H1 (cell line): ENCODE data around the gene RELT. TPM values are rescaled to one million over a fixed set of nuclear protein-coding genes. Genes with fewer than 3 reads are reported as not detected.

ENCODE experiments used
- EP300 ChIP-seq, 2 experiments: IDR thresholded peaks; 1 replicate in 1 of 2; 2 replicates in 1 of 2; pipeline ENCODE4 v1.6.1; 2011 to 2012; ENCODE audit warnings: low read depth in 2 of 2, low read length in 2 of 2, mild to moderate bottlenecking in 2 of 2, borderline replicate concordance in 1 of 2, inconsistent platforms in 1 of 2, moderate library complexity in 1 of 2
- SRF ChIP-seq: IDR thresholded peaks from 2 replicates; pipeline ENCODE4 v1.6.1; 2011; ENCODE audit warnings: mild to moderate bottlenecking, low read depth, low read length, moderate library complexity
- polyA plus RNA-seq, 7 experiments: library from polyadenylated mRNA; depleted of rRNA in 3 of 7; stranded (reverse) in 5 of 7; unstranded in 2 of 7; fragments of >200 nt in 5 of 7; fragments of 200-250 nt in 2 of 7; gene quantifications; 1 replicate in 5 of 7; 2 replicates in 1 of 7; 4 replicates in 1 of 7; pipeline versions ENCODE4 v1.2.1 to v1.2.3, GENCODE V29; 2011 to 2013; ENCODE audit warnings: missing spikeins in 2 of 7, mixed read lengths in 2 of 7
- total RNA-seq: library from RNA; stranded (reverse); fragmentation: NEBNext Ultra II Directional; extraction: Animal tissue kit (Norgen Biotek cat#: 25700); gene quantifications from 2 replicates; pipeline ENCODE4 v1.2.1, GENCODE V29; 2021

RELT gene
- total and polyA plus RNA-seq, 2 of the 8 experiments (the other 6 are each of a cell fraction or from before 2014, with no cell fraction given), result 3.4 to 5.7 TPM

GRCh38 chr11:73401924-73402833, 26.0 kb downstream of the RELT start (continued):
- TF ChIP-seq EP300 (IDR thresholded peaks at IDR 0.05; ENCODE audit: borderline replicate concordance in 1 of 2, low read depth in 2 of 2, low read length in 2 of 2), result no peak
- no peak for TF ChIP-seq SRF
